ENCODE results near the gene CFAP77. TPM values are rescaled to one million over a fixed set of nuclear protein-coding genes. Genes with fewer than 3 reads are reported as not detected.

Gene CFAP77
- total and polyA plus RNA-seq, 2 of the 13 experiments (the other 11 are each of a cell fraction or from before 2014, with no cell fraction given) = not detected

DNA sequence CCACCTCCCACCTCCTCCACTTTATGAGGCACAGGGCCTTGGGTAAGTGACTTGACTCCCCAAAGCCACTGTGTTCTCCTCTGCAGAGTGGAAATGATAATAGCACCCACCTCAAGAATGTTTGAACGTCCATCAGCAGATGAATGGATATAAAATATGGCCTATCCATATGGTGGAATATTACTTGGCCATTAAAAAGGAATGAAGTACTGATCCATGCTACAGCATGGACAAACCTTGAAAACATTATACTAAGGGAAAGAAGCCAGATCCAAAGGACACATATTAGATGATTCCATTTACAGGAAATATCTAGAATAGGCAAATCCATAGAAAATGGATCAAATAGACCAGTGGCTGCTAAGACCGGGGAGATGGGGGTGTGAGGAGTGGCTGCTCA lies 50.2 kb downstream of the CFAP77 start:
- no peaks in the 10 kb centered on the region for H4K20me1 ChIP-seq (ENCODE audit: insufficient read depth, low read length)
- H3K4me1 ChIP-seq (ENCODE audit: insufficient read depth, low read length) = no peaks in the 10 kb centered on the region
- TF ChIP-seq ZNF510 (CRISPR knock-in tag; IDR thresholded peaks at IDR 0.05; ENCODE audit: low read depth) (no peak), SAP130 (CRISPR knock-in tag; IDR thresholded peaks at IDR 0.05; ENCODE audit: low read depth) (no peak), ZNF672 (CRISPR knock-in tag; IDR thresholded peaks at IDR 0.05) (no peak), FOXK1 (CRISPR knock-in tag; IDR thresholded peaks at IDR 0.05; ENCODE audit: borderline replicate concordance, low read depth) (no peak), HNRNPL (IDR thresholded peaks at IDR 0.05; ENCODE audit: low read depth, low read length) (no peak), ZNF530 (CRISPR knock-in tag; IDR thresholded peaks at IDR 0.05; ENCODE audit: low read depth) (no peak)
- TF ChIP-seq, protein P1, sequence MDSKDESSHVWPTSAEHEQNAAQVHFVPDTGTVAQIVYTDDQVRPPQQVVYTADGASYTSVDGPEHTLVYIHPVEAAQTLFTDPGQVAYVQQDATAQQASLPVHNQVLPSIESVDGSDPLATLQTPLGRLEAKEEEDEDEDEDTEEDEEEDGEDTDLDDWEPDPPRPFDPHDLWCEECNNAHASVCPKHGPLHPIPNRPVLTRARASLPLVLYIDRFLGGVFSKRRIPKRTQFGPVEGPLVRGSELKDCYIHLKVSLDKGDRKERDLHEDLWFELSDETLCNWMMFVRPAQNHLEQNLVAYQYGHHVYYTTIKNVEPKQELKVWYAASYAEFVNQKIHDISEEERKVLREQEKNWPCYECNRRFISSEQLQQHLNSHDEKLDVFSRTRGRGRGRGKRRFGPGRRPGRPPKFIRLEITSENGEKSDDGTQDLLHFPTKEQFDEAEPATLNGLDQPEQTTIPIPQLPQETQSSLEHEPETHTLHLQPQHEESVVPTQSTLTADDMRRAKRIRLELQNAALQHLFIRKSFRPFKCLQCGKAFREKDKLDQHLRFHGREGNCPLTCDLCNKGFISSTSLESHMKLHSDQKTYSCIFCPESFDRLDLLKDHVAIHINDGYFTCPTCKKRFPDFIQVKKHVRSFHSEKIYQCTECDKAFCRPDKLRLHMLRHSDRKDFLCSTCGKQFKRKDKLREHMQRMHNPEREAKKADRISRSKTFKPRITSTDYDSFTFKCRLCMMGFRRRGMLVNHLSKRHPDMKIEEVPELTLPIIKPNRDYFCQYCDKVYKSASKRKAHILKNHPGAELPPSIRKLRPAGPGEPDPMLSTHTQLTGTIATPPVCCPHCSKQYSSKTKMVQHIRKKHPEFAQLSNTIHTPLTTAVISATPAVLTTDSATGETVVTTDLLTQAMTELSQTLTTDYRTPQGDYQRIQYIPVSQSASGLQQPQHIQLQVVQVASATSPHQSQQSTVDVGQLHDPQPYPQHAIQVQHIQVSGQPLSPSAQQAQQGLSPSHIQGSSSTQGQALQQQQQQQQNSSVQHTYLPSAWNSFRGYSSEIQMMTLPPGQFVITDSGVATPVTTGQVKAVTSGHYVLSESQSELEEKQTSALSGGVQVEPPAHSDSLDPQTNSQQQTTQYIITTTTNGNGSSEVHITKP (CRISPR knock-in tag; IDR thresholded peaks at IDR 0.05; ENCODE audit: low read depth) = no peak
- TF ChIP-seq, protein P2, sequence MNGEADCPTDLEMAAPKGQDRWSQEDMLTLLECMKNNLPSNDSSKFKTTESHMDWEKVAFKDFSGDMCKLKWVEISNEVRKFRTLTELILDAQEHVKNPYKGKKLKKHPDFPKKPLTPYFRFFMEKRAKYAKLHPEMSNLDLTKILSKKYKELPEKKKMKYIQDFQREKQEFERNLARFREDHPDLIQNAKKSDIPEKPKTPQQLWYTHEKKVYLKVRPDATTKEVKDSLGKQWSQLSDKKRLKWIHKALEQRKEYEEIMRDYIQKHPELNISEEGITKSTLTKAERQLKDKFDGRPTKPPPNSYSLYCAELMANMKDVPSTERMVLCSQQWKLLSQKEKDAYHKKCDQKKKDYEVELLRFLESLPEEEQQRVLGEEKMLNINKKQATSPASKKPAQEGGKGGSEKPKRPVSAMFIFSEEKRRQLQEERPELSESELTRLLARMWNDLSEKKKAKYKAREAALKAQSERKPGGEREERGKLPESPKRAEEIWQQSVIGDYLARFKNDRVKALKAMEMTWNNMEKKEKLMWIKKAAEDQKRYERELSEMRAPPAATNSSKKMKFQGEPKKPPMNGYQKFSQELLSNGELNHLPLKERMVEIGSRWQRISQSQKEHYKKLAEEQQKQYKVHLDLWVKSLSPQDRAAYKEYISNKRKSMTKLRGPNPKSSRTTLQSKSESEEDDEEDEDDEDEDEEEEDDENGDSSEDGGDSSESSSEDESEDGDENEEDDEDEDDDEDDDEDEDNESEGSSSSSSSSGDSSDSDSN (CRISPR knock-in tag; IDR thresholded peaks at IDR 0.05) = no peak
- TF ChIP-seq, protein P3, sequence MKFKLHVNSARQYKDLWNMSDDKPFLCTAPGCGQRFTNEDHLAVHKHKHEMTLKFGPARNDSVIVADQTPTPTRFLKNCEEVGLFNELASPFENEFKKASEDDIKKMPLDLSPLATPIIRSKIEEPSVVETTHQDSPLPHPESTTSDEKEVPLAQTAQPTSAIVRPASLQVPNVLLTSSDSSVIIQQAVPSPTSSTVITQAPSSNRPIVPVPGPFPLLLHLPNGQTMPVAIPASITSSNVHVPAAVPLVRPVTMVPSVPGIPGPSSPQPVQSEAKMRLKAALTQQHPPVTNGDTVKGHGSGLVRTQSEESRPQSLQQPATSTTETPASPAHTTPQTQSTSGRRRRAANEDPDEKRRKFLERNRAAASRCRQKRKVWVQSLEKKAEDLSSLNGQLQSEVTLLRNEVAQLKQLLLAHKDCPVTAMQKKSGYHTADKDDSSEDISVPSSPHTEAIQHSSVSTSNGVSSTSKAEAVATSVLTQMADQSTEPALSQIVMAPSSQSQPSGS (CRISPR knock-in tag; IDR thresholded peaks at IDR 0.05) = no peak
- H3K9ac ChIP-seq (ENCODE audit: insufficient read depth, low read depth, low read length) = no peak overlapping the region
- DNase-seq (ENCODE audit: low spot score) (no peak), FAIRE-seq (no peak), ATAC-seq (no peak)
- WGBS (ENCODE audit: low lambda C conversion rate) = 55% methylated on average over 2 of the region's 2 CpGs
- H3K36me3 ChIP-seq (replicated peaks in 1 of 2; ENCODE audit: control insufficient read depth in 1 of 2, insufficient read depth in 2 of 2, low read length in 2 of 2) = no peaks in the 10 kb centered on the region
- in situ Hi-C loops (cut with HindIII; ENCODE audit: extremely low pct_ligation_motif_present, low pct_unique_long_range_greater_than_20kb) = no loop called here
- no peak overlapping the region for H2AFZ ChIP-seq (ENCODE audit: low read length)
- ChIA-PET CTCF (ENCODE audit: low intra/inter-chr PET ratio, low total read pairs) (no interaction called here), POLR2A (no interaction called here)
- H3K9me3 ChIP-seq (ENCODE audit: low read length) = no peaks in the 10 kb centered on the region
- intact Hi-C loops (cut with micrococcal nuclease; ENCODE audit: unreplicated experiment) = no loop called here
- no peak overlapping the region for H3K4me3 ChIP-seq (replicated peaks in 1 of 3; ENCODE audit: insufficient read depth in 1 of 3, low read depth in 2 of 3, low read length in 3 of 3)
- H3K27ac ChIP-seq (ENCODE audit: extremely low read length, insufficient read depth, low read length) = no peak overlapping the region
- no TSS peak for BruUV-seq (replicated peaks)
- no peak overlapping the region for H3K4me2 ChIP-seq (ENCODE audit: low read depth, low read length)
- peaks cover 0 to 36% of the 10 kb centered on the region in 2 experiments for H3K27me3 ChIP-seq (ENCODE audit: control insufficient read depth in 1 of 2, insufficient read depth in 2 of 2, low read length in 2 of 2)
- H3K79me2 ChIP-seq (ENCODE audit: insufficient read depth, low read length) = no peaks in the 10 kb centered on the region
